ENCODE data around the gene ADAM23.
"Not testable (repeated sequence)": the region's sequence is repeated elsewhere in the genome, so short reads cannot be mapped to it uniquely, and the experiment has no call there.

Gene ADAM23

GRCh38 chr2:206442833-206443734 is at the start of gene ADAM23:
ADAM23 (plus strand) TSS chr2:206443532; CDS start chr2:206443867, 335 bp downstream.
- DNase-seq = peak; percentile 22 to 51 (median 24)

GRCh38 chr2:206396211-206396610 is 47.1 kb upstream of the ADAM23 start:
- no peak for DNase-seq

DNA sequence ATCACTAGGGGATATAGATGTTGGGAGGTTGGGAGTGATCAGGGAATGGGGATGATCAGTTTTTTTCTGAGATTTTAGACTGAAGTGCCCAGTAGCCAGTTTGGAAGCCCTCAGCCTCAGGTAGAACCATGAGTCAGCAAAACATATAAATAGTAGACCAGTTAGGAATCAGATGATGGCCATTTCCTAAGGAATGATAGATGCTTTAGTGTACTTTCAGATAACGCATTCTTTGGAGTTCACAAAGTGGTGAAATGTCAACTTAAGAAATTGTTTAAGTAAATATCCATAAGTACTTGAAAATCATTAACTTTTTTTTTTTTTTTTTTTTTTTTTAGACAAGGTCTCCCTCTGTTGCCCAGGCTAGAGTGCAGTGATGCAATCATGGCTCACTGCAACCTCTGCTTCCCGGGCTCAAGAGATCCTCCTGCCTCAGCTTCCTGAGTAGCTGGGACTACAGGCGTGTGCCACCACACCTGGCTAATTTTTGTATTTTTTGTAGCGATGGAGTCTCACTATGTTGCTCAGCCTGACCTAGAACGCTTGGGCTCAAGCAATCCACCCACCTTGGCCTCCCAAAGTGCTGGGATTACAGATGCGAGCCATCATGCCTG is 40.3 kb upstream of the ADAM23 start:
- DNase-seq = not testable (repeated sequence)

- peak; percentile 13 to 31 (median 28) for DNase-seq
Measured at GRCh38 chr2:206408323-206409320, 34.7 kb upstream of the ADAM23 start.

- no peak for DNase-seq
Measured at GRCh38 chr2:206410714-206411113, 32.6 kb upstream of the ADAM23 start.

DNA sequence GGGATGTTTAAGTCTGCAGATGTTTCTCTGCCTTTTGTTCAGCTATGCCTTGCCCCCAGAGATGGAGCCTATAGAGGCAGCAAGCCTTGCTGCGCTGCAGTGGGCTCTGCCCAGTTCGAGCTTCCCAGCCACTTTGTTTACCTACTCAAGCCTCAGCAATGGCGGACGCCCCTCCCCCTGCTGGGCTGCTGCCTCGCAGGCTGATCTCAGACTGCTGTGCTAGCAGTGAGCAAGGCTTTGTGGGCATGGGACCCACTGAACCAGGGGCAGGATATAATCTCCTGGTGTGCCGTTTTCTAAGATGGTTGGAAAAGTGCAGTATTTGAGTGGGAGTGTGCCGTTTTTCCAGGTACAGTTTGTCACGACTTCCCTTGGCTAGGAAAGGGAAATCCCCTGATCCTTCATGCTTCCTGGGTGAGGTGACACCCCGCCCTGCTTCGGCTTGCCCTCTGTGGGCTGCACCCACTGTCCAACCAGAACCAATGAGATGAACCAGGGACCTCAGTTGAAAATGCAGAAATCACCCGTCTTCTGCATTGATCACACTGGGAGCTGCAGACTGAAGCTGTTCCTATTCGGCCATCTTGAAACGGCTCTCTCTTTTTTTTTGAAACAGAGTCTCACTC is 27.6 kb upstream of the ADAM23 start:
- DNase-seq = no peak

DNA sequence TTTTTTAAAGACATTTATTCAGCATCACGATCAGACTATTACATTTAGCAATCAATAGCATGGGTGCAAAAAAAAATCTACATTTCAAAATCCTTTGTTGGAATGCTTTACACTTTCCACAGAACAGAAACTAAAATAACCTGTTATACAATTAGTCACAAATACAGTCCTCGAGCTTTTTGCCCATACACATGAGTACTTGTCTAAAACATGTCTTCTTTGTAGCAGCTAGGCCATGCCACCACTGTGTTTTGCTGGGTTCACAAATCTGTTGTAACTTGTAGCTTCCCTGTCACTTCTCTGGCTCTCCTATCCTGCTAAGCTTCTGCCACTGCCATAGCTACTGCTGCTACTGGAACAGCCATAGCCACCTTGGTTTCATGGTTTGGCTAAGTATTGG is 24.4 kb upstream of the ADAM23 start:
- no peak for DNase-seq

- no peak for DNase-seq
Measured at GRCh38 chr2:206420721-206421120, 22.6 kb upstream of the ADAM23 start.

- DNase-seq = no peak
Measured at GRCh38 chr2:206422493-206422892, 20.8 kb upstream of the ADAM23 start.

- DNase-seq = no peak
Measured at GRCh38 chr2:206423147-206423546, 20.2 kb upstream of the ADAM23 start.

GRCh38 chr2:206424134-206424533 is 19.2 kb upstream of the ADAM23 start:
- no peak for DNase-seq

DNA sequence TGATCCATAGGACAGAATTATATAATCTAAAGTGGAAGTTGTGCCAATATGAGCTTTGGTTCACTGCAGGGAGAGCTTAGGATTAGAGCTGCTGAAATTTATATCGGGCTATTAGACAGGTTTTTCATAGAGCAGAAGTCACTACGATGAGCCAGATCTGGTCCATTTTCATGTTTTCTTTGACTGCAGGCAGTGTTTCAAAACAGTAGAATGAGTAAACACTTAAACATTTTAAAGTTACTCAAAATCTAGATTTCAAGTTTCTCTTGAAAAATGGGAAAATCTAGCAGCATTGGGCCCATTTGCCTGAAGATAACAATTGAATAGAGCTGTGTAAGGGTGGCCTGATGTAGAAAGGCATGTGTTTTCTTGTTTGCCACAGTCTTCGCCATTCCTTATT is 14.5 kb upstream of the ADAM23 start:
- no peak for DNase-seq

DNA sequence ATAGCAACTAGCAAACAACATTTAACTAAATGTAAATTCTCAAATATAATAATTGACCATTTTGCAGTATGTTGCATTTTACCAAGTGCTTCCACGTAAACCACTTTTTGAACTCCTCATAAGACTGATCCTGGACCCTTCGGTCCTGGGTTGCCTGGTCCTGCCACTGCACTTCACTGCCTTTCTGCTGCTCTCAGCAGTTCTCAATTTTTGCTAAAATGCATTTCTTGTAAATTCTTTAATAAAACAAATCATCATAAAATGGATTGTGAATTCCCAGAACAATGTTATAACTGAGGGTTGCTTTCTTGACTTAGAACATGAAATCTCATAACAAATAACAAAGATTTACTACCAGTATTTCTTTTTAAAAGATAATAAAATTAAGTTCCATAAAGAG is 12.9 kb upstream of the ADAM23 start:
- DNase-seq = no peak

DNA sequence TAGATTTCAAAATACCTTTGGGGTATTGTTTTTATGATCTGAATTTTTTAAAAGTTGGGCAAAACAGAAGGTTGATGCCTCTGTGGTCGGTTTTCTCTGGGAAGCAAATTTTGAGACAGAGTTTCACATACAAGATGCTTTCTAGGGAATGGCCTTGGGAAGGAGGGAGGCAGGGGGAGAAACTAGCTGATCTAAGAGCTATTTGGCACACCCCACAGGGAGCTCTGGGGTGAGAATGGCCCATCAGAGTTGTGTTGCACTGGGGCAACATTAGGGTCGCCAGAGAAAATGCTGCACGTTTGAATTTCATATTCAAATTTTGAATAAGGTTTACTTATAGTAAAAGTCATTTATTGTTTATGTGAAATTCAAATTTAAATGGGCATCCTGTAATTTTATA is 11.9 kb upstream of the ADAM23 start:
- no peak for DNase-seq

- DNase-seq = no peak
Measured at GRCh38 chr2:206432193-206433082, 10.9 kb upstream of the ADAM23 start.

GRCh38 chr2:206433190-206433589 is 10.1 kb upstream of the ADAM23 start:
- DNase-seq = no peak

- DNase-seq = no peak
Measured at GRCh38 chr2:206433686-206434085, 9.6 kb upstream of the ADAM23 start.

DNA sequence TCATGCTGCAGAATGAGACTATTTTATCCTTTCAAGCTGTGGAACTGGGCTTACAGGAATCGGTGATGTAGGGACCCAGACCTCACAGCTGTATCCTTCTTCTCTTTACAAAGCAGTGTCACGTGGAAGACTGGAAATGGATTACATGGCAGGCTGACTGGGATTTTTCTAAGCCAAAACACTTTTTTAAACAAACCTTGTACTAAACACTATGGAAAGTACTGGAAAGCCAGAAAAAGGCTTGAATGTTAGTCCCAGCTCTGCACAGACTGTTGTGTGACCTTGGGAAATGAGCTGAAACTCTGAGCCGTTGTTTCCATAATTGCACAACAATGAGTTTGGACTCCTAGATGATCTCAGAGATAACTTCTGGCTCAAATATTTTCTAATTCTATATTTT is 7.6 kb upstream of the ADAM23 start:
- peak; percentile 29 to 60 (median 45) for DNase-seq

DNA sequence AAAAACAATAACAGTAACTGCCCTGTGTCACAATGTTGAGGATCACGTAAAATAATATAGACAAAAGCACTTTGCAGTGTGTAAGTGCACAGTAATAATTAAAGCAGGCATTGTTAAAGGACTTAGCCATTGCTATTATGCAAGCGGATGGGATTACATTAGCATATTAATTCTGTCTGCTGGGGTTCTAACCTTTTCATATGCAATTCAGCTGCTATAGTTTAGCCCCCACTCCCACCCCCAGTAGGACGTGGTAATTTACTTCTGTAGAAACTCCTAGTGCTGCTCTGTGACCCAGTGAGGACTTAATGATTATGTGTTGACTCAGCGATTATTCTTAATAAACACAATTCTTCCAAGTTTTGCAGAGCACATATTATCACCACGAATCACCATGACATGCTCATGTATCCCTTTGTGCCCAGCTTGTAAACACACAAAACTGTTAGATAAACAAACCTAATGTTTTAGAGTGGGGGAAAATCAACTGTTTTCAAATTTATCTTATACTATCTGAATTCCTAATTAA is 5.1 kb upstream of the ADAM23 start:
- no peak for DNase-seq

GRCh38 chr2:206442474-206442832 is 879 bp upstream of the ADAM23 start:
- DNase-seq = peak; percentile 74 to 83 (median 78)

Measured in suppressor macrophage treated with lipopolysaccharide for 1 hour (primary cell).